B cell (primary cell): ENCODE results near the gene ARMC5.

Experiments used
- CTCF ChIP-seq: fragments of 200-600 bp; IDR thresholded peaks from one replicate; pipeline ENCODE4 v1.8.0; 2022; ENCODE audit warnings: antibody characterized with exemption, mild to moderate bottlenecking
- EZH2 ChIP-seq: IDR thresholded peaks from 2 replicates; pipeline ENCODE4 v1.6.1; 2012; ENCODE audit warnings: borderline replicate concordance, low read depth, mild to moderate bottlenecking, moderate library complexity, low read length; ENCODE audit not compliant: insufficient read depth, poor library complexity, severe bottlenecking

DNA sequence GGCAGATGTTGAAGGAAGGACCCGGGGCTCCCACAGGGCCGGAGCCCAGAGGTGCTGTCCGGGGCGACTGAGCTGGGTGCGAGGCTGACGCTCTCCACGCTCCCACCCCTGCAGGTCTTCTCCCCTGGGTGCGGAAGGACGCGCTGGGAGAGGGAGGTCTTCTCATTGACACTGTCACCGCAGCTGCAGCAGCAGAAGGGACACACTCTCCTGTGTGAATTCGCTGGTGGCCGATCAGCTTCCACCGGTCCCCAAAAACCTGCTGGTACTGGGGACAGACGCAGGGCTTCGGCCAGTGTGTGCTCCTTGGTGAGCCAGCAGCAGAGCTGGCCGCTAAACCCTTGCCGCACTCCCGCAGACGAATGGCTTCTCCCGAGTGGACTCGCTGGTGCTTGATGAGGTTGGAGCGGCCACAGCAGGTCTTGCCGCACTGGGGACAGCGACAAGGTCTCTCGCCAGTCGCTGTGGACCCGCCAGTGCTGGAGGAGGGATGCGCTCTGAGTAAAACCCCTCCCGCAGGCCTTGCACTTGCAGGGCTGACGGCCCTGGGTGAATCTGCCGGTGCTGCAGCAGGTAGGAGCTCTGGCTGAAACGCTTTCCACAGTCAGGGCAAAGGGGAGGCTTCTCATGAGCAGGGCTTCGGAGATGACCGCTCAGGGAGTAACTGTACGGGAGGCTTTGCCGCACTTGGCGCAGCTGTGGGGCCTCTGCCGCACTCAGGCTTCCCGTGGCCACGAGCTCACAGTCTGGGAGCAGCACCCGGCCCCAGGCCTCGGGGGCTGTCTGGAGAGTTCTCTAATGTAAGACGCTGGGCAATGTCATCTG is 22.9 kb upstream of the ARMC5 start:
- no peak for TF ChIP-seq CTCF
- no peak for TF ChIP-seq EZH2
